Stimulated activated CD4-positive, alpha-beta T cell treated with anti-CD3 and anti-CD28 coated beads, Interleukin-12 subunit alpha, Interleukin-12 subunit beta, amount 100 ng/mL, for 4 hours (primary cell): ENCODE results near the gene CADM2.

ENCODE experiments used
- DNase-seq: peaks from one replicate; pipeline ENCODE4 v3.0.0-alpha.2; 2020

CADM2 gene

GRCh38 chr3:85342915-85343314 lies 384.1 kb downstream of the CADM2 start:
- no peak for DNase-seq

- DNase-seq = no peak
Measured at GRCh38 chr3:85355572-85355971, 396.8 kb downstream of the CADM2 start.

GRCh38 chr3:85360742-85361387 lies 402.1 kb downstream of the CADM2 start:
- DNase-seq = no peak

- DNase-seq = no peak
Measured at GRCh38 chr3:85364296-85364909, 405.6 kb downstream of the CADM2 start.

DNA sequence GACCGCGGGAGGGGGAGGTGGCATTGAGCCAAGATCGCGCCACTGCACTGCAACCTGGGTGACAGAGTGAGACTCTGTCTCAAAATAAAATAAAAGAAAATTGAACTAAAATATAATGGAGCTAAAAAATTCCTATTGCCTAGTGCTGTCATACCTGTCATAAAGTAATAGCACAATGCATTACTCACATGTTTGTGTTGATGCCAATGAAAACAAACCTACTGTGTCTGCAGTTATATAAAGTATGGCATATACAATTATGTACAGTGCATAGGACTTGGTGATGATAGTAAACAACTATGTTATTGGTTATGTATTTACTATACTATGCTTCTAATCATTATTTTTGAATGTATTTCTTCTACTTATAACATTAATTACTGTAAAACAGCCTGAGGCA lies 411.6 kb downstream of the CADM2 start:
- no peak for DNase-seq

GRCh38 chr3:85376131-85376530 lies 417.3 kb downstream of the CADM2 start:
- no peak for DNase-seq

- no peak for DNase-seq
Measured at GRCh38 chr3:85377115-85377514, 418.3 kb downstream of the CADM2 start.

DNA sequence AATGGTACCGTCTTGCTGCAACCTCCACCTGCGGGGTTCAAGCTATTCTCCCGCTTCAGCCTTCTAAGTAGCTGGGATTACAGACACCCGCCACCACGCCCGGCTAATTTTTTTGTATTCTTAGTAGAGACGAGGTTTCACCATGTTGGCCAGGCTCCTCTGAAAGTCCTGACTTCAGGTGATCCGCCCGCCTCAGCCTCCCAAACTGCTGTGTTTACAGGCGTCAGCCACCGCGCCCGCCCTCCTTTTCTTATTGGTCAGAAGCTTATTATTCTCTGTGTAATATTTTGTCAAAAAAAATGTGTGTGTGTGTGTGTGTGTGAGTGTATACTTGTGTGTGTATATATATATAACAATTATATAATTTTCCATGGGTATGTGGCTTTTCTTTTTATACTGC lies 425.6 kb downstream of the CADM2 start:
- DNase-seq = no peak

DNA sequence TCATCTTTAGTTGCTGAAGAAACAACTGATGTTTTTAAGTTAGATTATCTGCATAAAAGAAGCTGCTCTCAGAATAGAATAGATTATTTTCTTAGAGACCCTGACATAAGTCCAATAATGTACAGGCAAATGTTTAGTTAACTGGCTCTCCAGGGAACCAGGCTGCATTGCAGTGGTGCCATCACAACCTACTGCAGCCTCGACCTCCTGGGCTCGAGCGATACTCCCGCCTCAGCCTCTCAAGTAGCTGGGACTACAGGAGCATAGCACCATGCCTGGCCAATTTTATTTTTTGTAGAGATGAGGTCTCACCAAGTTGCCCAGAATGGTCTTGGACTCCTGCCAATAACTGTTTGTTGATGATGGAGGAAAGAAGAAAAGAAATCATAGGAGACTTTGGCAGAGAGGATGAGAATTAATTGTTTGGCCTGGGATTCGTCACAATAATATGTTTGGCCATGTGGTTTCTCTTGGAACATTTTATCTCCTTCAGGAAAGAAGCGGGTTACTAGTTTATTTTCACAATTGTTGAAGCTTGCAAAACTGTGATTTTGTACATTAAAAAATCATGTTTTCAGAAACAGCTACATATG lies 429.2 kb downstream of the CADM2 start:
- DNase-seq = no peak

DNA sequence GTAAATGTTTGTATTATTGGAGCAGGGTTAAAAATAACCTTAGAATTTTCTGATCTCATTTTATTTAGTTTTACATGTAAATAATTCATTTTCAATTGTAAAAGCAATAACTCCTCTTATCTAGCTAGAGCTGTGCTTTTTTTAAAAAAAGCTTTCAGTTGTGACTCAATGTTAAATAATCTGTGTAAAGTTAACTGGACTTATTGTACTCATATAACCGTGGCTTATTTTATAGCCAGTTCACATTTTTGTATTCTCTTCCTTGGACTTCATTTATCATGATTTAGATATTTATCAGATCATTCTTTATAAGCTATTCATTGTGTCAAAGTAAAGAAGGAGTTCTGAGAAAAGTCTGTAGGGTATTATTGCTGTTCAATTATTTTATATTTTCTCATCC lies 435.6 kb downstream of the CADM2 start:
- no peak for DNase-seq

GRCh38 chr3:85397434-85397833 lies 438.6 kb downstream of the CADM2 start:
- DNase-seq = no peak

DNA sequence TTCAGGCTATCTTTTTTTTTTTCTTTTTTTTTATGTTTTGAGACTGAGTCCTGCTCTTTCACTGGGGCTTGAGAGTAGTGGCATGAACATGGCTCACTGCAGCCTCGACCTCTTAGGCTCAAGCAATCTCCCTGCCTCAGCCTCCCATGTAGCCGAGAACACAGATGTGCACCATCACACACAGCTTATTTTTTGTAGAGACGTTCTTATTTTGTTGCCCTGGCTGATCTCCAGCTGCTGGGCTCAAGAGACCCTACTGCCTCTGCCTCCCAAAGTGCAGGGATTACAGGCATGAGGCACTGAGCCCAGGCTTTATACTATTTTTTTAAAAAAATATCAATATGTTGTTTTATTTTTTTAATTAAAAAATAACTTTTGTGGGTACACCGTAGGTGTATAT lies 467.3 kb downstream of the CADM2 start:
- DNase-seq = no peak

DNA sequence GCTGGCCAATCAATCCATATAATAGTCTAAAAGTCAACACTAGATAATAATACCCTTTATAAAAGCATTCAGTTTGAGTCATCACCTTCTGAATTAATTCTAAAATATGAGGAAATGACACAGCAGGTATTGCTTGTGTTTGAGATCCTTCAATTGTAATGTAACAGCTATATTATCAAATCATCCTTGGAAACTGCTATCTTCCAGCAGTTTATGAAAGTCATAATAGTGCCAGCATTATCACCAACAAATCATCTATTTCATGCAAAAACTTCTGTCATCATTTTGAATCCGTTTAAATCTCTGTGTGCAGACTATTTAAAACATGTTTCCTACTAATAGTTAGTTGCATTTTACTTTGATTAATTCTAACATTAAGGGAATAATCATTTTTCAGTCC lies 468.7 kb downstream of the CADM2 start:
- DNase-seq = no peak

- DNase-seq = no peak
Measured at GRCh38 chr3:85432081-85432480, 473.3 kb downstream of the CADM2 start.

DNA sequence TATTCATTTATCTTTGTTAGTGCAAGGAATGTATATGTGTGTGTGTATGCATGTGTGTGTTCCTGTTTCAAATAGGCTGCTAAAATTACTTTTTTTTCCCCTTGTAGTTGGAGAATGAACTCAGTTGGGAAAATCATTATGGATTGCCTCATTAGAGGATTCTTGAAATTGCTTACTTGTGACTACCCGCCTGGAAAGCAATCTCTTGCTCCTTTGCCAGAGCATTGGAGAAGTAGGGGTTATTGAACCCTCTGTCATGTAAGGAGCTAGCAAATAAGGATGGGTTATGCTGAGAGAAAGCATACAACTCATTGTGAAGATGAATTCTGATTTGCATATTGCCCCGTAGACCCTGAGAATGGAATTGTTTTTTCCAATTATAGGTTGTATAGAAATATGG lies 474.5 kb downstream of the CADM2 start:
- DNase-seq = no peak

DNA sequence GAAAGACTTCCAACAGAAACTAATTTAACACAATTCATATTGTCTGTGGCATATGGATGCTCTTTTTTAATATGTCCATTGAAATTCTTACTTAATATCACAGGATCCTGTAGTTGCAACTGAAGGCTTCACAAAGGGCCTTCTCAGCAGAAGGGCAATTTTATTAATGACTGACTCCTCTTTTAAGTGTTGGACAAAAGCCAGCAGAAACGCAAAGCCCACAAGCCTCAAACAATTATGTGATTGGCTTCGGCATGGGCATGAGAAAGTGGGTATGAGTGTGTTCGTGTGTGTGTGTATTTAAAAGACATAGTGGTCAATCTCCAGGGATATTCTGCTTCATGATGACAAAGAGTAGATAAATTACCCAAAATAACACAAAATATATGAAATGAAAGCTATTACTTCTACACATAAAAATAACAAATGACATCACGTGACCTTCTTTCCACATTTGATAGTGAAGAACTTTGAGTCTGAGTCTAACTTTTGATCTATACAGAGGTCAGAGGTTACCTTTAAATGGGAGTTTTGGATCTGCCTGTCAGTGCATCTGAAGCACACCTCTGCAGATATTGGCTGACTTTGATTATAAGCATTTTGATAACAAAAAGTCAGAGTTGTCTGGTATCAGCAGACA lies 496.9 kb downstream of the CADM2 start:
- no peak for DNase-seq

DNA sequence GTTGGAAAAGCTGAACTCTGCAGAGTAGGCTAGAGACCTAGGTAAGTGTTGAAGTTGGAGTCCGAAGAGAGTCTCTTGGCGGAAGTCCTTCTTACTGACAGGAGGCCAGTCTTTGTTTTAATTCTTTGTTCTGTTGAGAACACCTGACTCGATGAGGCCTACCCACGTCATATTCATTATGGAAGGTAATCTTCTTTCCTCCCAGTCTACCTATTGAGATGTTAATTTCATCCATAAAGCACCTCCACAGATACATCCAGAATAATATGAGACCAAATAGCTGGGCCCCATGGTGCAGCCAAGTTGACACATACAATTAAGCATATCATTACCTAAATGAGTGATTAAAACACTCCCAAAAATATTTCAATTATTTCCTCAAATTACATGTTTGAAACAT lies 515.5 kb downstream of the CADM2 start:
- DNase-seq = no peak

GRCh38 chr3:85475346-85475745 lies 516.6 kb downstream of the CADM2 start:
- no peak for DNase-seq

- no peak for DNase-seq
Measured at GRCh38 chr3:85476891-85477495, 518.2 kb downstream of the CADM2 start.

DNA sequence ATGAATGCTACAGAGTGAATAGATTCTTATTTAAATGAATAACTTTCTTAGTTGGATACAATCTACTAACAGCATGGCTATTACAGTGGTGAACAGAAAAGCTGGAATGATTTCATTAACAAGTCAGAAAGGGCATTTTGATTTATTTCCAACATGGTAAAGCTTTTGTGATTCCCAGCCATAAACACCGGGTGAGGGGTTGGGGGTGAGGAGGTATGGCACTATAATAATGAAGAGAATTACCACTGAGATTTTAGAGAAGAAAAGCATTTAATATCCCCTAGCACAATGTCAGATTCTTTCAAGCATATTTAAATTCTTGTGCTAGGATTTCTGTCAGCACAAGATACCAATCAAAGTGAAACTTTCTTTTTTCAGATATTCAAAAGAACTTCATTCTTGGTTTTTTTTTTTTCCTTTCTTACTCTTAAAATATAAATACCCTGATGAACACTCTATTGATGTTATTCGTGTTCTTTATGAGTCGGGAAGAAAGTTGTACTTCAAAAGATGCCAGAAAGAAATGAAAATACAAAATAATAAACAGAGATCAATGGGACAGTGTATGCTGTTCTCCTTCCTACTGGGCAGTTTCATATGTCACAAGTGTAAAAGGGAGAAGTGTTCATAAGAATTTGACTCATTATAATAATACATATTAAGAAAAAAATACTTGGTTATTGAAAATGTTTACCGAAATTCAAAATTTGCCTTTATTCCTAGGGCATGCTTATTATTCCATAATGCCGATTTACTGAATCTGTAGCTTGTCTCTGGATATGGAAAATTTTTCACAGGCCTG lies 522.8 kb downstream of the CADM2 start:
- no peak for DNase-seq

DNA sequence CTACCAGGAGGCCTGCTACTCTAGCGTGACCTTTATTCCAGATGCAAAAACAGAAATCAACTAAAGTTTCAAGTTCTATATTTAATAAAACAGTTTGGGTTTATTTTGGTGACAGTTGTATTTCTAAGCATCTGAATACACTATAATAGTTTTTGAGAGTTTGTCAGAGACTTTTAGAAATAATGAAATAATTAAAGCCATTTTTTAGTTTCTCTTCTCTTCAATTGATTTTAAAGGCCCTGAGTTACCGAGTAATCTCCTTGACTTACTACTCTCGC lies 523.4 kb downstream of the CADM2 start:
- no peak for DNase-seq

GRCh38 chr3:85483986-85484385 lies 525.2 kb downstream of the CADM2 start:
- DNase-seq = no peak

DNA sequence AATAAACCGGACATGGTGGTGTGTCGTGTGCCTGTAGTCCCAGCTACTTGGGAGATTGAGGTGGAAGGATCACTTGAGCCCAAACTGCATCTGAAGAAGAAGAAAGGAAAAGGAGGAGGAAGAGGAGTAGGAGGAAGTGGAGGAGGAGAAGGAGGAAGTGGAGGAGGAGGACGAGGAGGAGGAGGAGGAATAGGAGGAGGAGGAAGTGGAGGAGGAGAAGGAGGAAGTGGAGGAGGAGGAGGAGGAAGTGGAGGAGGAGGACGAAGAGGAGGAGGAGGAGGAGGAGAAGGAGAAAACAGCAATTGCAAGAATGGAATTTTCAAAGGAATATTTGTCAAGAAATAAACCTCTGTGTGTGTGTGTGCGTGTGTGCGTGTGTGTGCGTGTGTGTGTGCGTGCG lies 528.6 kb downstream of the CADM2 start:
- no peak for DNase-seq
